B cell (primary cell): ENCODE measurements around the gene APLN.

Experiments used
- CTCF ChIP-seq: fragments of 200-600 bp; IDR thresholded peaks from one replicate; pipeline ENCODE4 v1.8.0; 2022; ENCODE audit warnings: antibody characterized with exemption, mild to moderate bottlenecking
- EZH2 ChIP-seq: IDR thresholded peaks from 2 replicates; pipeline ENCODE4 v1.6.1; 2012; ENCODE audit warnings: borderline replicate concordance, low read depth, mild to moderate bottlenecking, moderate library complexity, low read length; ENCODE audit not compliant: insufficient read depth, poor library complexity, severe bottlenecking

- TF ChIP-seq CTCF (no peak), EZH2 (no peak)
Observed at GRCh38 chrX:129701624-129702069, 46.9 kb upstream of the APLN start.
